PC-3 (cell line): ENCODE results near the gene GKN1. TPM values are rescaled to one million over a fixed set of nuclear protein-coding genes. Genes with fewer than 3 reads are reported as not detected.

Experiments used
- ATAC-seq: fragments of 200-7000 bp; cut with Tn5 transposase; 2 replicates; pipeline ENCODE4 v1.9.1; 2020; ENCODE audit warnings: mild to moderate bottlenecking, moderate library complexity
- BruUV-seq: library from RNA; stranded (reverse); fragments of 400-500 nt; replicated peaks from 2 replicates; lab custom pipeline; 2021; lab: Mats Ljungman, UMichigan
- CTCF ChIA-PET: fragments of 300-600 bp; sonication (Branson Sonifier 250); formaldehyde crosslinking; loops from one replicate; lab custom pipeline; 2022; ENCODE audit warnings: antibody characterized with exemption; lab: Charles Lee
- POLR2A ChIA-PET: fragments of 300-600 bp; sonication (Branson Sonifier 250); formaldehyde crosslinking; loops from one replicate; lab custom pipeline; 2022; ENCODE audit warnings: antibody characterized with exemption; ENCODE audit not compliant: unreplicated experiment; lab: Charles Lee
- DNase-seq: peaks from one replicate; pipeline ENCODE4 v3.0.0-alpha.2; 2015
- H2AFZ ChIP-seq: fragments of 300-600 bp; sonication (generic); 2 replicates; pipeline ENCODE4 v1.6.0; 2016; ENCODE audit warnings: antibody characterized with exemption, low read length
- H3F3A ChIP-seq: fragments of 300-600 bp; sonication (generic); one replicate; pipeline ENCODE4 v1.6.0; 2017; ENCODE audit warnings: antibody characterized with exemption, low read length, control low read depth, mild to moderate bottlenecking; ENCODE audit not compliant: unreplicated experiment
- H3K27ac ChIP-seq: fragments of 300-600 bp; sonication (generic); 2 replicates; pipeline ENCODE4 v1.5.1; 2016; ENCODE audit warnings: mild to moderate bottlenecking, low read length
- H3K27me3 ChIP-seq: fragments of 300-600 bp; sonication (generic); 2 replicates; pipeline ENCODE4 v1.6.1; 2016; ENCODE audit warnings: low read length, mixed read lengths
- H3K36me3 ChIP-seq: fragments of 300-600 bp; sonication (generic); 2 replicates; pipeline ENCODE4 v1.6.1; 2016; ENCODE audit warnings: low read depth, mixed run types, low read length, mixed read lengths
- H3K4me1 ChIP-seq: fragments of 300-600 bp; sonication (generic); 2 replicates; pipeline ENCODE4 v1.5.1; 2016; ENCODE audit warnings: low read length; ENCODE audit not compliant: insufficient read depth
- H3K4me2 ChIP-seq: fragments of 300-600 bp; sonication (generic); 2 replicates; pipeline ENCODE4 v1.6.0; 2016; ENCODE audit warnings: low read length
- H3K4me3 ChIP-seq: fragments of 300-600 bp; sonication (generic); 2 replicates; pipeline ENCODE4 v1.5.1; 2016; ENCODE audit warnings: mild to moderate bottlenecking, low read length, mixed read lengths
- H3K79me2 ChIP-seq: fragments of 300-600 bp; sonication (generic); 2 replicates; pipeline ENCODE4 v1.6.1; 2017; ENCODE audit warnings: low read length, mixed read lengths
- H3K9ac ChIP-seq: fragments of 300-600 bp; sonication (generic); 2 replicates; pipeline ENCODE4 v1.6.0; 2016; ENCODE audit warnings: mild to moderate bottlenecking, low read length
- H3K9me2 ChIP-seq: fragments of 300-600 bp; sonication (generic); replicated peaks from 2 replicates; pipeline ENCODE4 v1.6.1; 2016; ENCODE audit warnings: mixed run types, low read length, mixed read lengths
- H3K9me3 ChIP-seq: fragments of 300-600 bp; sonication (generic); 2 replicates; pipeline ENCODE4 v1.6.1; 2016; ENCODE audit warnings: low read length, mixed read lengths
- H4K20me1 ChIP-seq: fragments of 300-600 bp; sonication (generic); 2 replicates; pipeline ENCODE4 v1.6.1; 2016; ENCODE audit warnings: low read length, mixed read lengths
- EZH2 ChIP-seq: fragments of 300-600 bp; sonication (generic); IDR thresholded peaks from one replicate; pipeline ENCODE4 v1.6.1; 2017; ENCODE audit warnings: antibody characterized with exemption, mild to moderate bottlenecking, low read length; ENCODE audit not compliant: unreplicated experiment
- EZH2phosphoT487 ChIP-seq: fragments of 300-600 bp; sonication (generic); IDR thresholded peaks from 2 replicates; pipeline ENCODE4 v1.6.1; 2018; ENCODE audit warnings: mild to moderate bottlenecking, antibody characterized with exemption, low read length, borderline replicate concordance
- intact Hi-C: fragments of 100-400 bp; cut with micrococcal nuclease; formaldehyde crosslinking; loops from 2 replicates; pipeline ENCODE4 v1.9.0; 2023
- total RNA-seq: library from RNA; depleted of rRNA; stranded (reverse); fragments of >200 nt; gene quantifications from 2 replicates; pipeline ENCODE4 v1.2.3, GENCODE V29; 2014
- TF ChIP-seq, protein P1 (sequence below): fragments of 300-600 bp; sonication (generic); conservative IDR thresholded peaks from 2 replicates; pipeline ENCODE4 v1.5.1; 2017; ENCODE audit warnings: antibody characterized with exemption, low read depth, mild to moderate bottlenecking, low read length

GKN1 gene
- total RNA-seq, 1 experiment from 2014 or later, result not detected

DNA sequence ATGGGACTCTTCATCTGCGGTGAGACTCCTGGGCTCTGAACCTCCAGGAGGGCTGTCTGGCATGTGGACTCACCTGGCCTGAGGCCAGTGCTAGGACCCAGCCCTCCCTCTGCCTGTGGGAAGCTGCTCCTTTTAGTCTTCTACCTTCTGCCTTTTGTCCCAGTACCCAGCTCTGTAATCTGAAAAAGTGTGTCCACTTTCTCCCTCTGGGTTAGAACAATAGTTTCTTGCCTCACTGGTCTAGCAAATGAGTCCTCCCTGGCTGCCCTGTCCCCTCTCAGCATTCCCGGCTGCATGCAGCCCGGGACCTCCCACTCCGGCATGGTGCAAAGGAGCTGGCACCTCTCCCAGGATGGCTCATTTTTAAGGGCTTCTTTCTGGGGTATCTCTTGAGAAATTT is 47.6 kb upstream of the GKN1 start:
- no peak overlapping the region for H2AFZ ChIP-seq
- no peak overlapping the region for H3K9ac ChIP-seq
- H3K36me3 ChIP-seq, result no peaks in the 10 kb centered on the region
- no peak overlapping the region for H3K27ac ChIP-seq
- no peak for TF ChIP-seq EZH2phosphoT487
- no peaks in the 10 kb centered on the region for H3K9me2 ChIP-seq
- no peaks in the 10 kb centered on the region; the same call in 1 of the 2 replicates for H3K4me1 ChIP-seq
- POLR2A ChIA-PET, result no interaction called here
- ATAC-seq, result no peak
- no peak for DNase-seq
- no peaks in the 10 kb centered on the region for H3K9me3 ChIP-seq
- no peaks in the 10 kb centered on the region for H3K27me3 ChIP-seq
- intact Hi-C loops, result loop anchor here (5.0 kb wide), 2 partner anchors 89 to 459 kb away; partner anchors contain the start of genes APLF and FBXO48
- no peaks in the 10 kb centered on the region for H4K20me1 ChIP-seq
- BruUV-seq, result no TSS peak
- no peaks in the 10 kb centered on the region for H3K79me2 ChIP-seq
- no peak overlapping the region for H3K4me3 ChIP-seq
- no peaks in the 10 kb centered on the region for H3F3A ChIP-seq
- no peak overlapping the region for H3K4me2 ChIP-seq
- CTCF ChIA-PET, result interaction anchor here (0.6 to 0.9 kb wide), 2 partner anchors 17 to 97 kb away, joined by 3 read pairs; no protein-coding TSS in a partner anchor

DNA sequence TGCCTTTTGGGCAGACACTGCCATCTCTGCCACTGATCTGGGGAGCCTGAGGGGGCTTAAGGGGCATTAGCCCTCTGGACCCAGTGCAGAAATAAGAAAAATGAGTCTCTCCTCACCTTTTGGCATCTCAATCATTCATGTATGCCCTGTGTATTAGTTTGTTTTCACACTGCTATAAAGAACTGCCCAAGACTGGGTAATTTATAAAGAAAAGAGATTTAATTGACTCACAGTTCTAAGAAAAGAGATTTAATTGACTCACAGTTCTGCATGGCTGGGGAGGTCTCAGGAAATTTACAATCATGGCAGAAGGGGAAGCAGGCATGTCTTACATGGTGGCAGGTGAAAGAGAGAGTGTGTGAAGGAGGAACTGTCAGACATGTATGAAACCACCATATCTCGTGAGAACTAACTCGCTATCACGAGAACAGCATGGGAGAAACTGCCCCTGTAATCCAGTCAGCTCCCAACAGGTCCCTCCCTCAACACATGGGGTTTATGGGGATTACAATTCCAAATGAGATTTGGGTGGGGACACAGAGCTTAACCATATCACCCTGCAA is 43.2 kb upstream of the GKN1 start:
- Histone ChIP-seq H3K9ac (no peak overlapping the region), H3K36me3 (no peaks in the 10 kb centered on the region), H3K4me1 (peaks cover 2% of the 10 kb centered on the region; the same call in 1 of the 2 replicates), H3K27ac (no peak overlapping the region), H3K79me2 (no peaks in the 10 kb centered on the region), H3K9me3 (no peaks in the 10 kb centered on the region), H3F3A (no peaks in the 10 kb centered on the region), H3K4me3 (no peak overlapping the region), H2AFZ (no peak overlapping the region), H3K4me2 (no peak overlapping the region), H4K20me1 (no peaks in the 10 kb centered on the region), H3K27me3 (no peaks in the 10 kb centered on the region), H3K9me2 (no peaks in the 10 kb centered on the region)
- TF ChIP-seq EZH2 (no peak), EZH2phosphoT487 (no peak)
- TF ChIP-seq, protein P1, sequence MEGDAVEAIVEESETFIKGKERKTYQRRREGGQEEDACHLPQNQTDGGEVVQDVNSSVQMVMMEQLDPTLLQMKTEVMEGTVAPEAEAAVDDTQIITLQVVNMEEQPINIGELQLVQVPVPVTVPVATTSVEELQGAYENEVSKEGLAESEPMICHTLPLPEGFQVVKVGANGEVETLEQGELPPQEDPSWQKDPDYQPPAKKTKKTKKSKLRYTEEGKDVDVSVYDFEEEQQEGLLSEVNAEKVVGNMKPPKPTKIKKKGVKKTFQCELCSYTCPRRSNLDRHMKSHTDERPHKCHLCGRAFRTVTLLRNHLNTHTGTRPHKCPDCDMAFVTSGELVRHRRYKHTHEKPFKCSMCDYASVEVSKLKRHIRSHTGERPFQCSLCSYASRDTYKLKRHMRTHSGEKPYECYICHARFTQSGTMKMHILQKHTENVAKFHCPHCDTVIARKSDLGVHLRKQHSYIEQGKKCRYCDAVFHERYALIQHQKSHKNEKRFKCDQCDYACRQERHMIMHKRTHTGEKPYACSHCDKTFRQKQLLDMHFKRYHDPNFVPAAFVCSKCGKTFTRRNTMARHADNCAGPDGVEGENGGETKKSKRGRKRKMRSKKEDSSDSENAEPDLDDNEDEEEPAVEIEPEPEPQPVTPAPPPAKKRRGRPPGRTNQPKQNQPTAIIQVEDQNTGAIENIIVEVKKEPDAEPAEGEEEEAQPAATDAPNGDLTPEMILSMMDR, result no peak
- CTCF ChIA-PET, result no interaction called here
- POLR2A ChIA-PET, result no interaction called here
- BruUV-seq, result no TSS peak
- DNase-seq (no peak), ATAC-seq (no peak)
- intact Hi-C loops, result no loop called here

DNA sequence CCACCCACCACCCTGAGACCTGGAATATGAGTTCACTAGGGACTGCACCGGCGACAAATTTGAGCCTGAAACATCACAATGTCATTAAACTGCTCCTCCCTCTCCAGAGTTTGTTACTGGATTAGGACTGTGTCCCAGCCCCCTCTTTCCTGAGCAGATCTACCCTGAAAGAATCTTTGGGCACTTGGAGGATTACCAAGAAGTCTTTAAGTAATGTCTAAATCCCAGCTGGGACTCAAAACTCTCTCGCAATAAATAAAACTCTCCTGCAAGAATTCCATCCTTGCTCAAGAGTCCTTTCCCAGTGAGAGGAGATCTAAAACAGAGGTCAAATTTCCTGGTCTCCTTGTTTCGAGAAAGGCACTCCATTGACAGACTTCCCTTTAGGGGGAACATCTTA is 42.6 kb upstream of the GKN1 start:
- Histone ChIP-seq H3K9me2 (no peaks in the 10 kb centered on the region), H3K4me2 (no peak overlapping the region), H3F3A (no peaks in the 10 kb centered on the region), H2AFZ (no peak overlapping the region), H3K27ac (no peak overlapping the region), H3K79me2 (no peaks in the 10 kb centered on the region), H3K4me3 (no peak overlapping the region), H3K4me1 (peaks cover 8% of the 10 kb centered on the region; the same call in 1 of the 2 replicates), H3K27me3 (no peaks in the 10 kb centered on the region), H3K9ac (no peak overlapping the region), H3K36me3 (no peaks in the 10 kb centered on the region), H4K20me1 (no peaks in the 10 kb centered on the region), H3K9me3 (no peaks in the 10 kb centered on the region)
- DNase-seq, result no peak
- ChIA-PET POLR2A (no interaction called here), CTCF (no interaction called here)
- BruUV-seq, result no TSS peak
- TF ChIP-seq EZH2phosphoT487, result no peak
- TF ChIP-seq, protein P1, result no peak
- TF ChIP-seq EZH2, result no peak
- no peak for ATAC-seq
- intact Hi-C loops, result no loop called here
